Suprapubic skin (tissue), 3 donors: ENCODE data around the gene GMEB2.
"Not testable (repeated sequence)": the region's sequence is repeated elsewhere in the genome, so short reads cannot be mapped to it uniquely, and the experiment has no call there.

Experiments used
- CTCF ChIP-seq, 2 donors: fragments of 200-600 bp in 1 of 2; fragments of 450-650 bp in 1 of 2; sonication (generic) in 1 of 2; IDR thresholded peaks; one replicate each; pipeline ENCODE4 v1.5.1; 2016 to 2019; ENCODE audit warnings: antibody characterized with exemption in 2 of 2, mild to moderate bottlenecking in 1 of 2, moderate library complexity in 1 of 2
- POLR2A ChIP-seq, 2 donors: fragments of 450-650 bp; IDR thresholded peaks; one replicate each; pipeline ENCODE4 v1.6.1; 2017; ENCODE audit warnings: antibody characterized with exemption in 2 of 2, mild to moderate bottlenecking in 2 of 2, moderate library complexity in 2 of 2

GRCh38 chr20:63671695-63672094, 44.8 kb upstream of the GMEB2 start:
- TF ChIP-seq CTCF, POLR2A (IDR thresholded peaks at IDR 0.05): not testable (repeated sequence)
